DOHH2 (cell line): ENCODE data around the gene VAV2.

ENCODE experiments used
- EZH2phosphoT487 ChIP-seq: fragments of 200-600 bp; sonication (generic); IDR thresholded peaks from 2 replicates; pipeline ENCODE4 v1.6.1; 2017; ENCODE audit warnings: borderline replicate concordance, mild to moderate bottlenecking, antibody characterized with exemption, low read length, moderate library complexity, mixed read lengths
- TF ChIP-seq, protein P1 (sequence below): fragments of 200-600 bp; sonication (generic); IDR thresholded peaks from one replicate; pipeline ENCODE4 v1.5.1; 2014; ENCODE audit warnings: antibody characterized with exemption, mild to moderate bottlenecking, low read depth, low read length; ENCODE audit not compliant: poor library complexity, severe bottlenecking

DNA sequence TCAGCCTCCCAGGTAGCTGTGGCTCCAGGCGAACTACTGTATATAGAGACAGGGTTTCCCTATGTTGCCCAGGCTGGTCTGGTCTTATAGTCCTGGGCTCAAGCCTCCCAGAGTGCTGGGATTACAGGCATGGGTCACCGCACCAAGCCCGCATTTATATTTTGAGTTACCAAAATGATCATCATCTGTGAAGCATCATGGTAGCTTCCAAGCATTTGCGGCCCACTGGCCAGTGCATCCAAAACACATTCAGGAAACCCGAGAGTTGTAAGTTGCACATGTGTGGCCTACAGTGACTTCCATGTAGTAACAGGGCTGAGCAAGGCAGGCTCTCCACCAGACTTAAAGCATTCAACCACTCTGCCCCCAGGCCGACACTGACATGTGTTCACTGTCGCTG, 35.4 kb upstream of the VAV2 start:
- TF ChIP-seq, protein P1, sequence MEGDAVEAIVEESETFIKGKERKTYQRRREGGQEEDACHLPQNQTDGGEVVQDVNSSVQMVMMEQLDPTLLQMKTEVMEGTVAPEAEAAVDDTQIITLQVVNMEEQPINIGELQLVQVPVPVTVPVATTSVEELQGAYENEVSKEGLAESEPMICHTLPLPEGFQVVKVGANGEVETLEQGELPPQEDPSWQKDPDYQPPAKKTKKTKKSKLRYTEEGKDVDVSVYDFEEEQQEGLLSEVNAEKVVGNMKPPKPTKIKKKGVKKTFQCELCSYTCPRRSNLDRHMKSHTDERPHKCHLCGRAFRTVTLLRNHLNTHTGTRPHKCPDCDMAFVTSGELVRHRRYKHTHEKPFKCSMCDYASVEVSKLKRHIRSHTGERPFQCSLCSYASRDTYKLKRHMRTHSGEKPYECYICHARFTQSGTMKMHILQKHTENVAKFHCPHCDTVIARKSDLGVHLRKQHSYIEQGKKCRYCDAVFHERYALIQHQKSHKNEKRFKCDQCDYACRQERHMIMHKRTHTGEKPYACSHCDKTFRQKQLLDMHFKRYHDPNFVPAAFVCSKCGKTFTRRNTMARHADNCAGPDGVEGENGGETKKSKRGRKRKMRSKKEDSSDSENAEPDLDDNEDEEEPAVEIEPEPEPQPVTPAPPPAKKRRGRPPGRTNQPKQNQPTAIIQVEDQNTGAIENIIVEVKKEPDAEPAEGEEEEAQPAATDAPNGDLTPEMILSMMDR = no peak
- TF ChIP-seq EZH2phosphoT487 = no peak
